Activated CD4-positive, CD25-positive, alpha-beta regulatory T cell treated with anti-CD3 and anti-CD28 coated beads, Interleukin-2, amount 50 U/mL, for 24 hours (primary cell): Measurements from ENCODE around the gene DNAL4.
A peak's percentile ranks its signal among the peaks of the same experiment; 100 is the strongest.

ENCODE experiments used
- ATAC-seq, 2 donors: fragments of 150-1000 bp; cut with Tn5 transposase; one replicate each; pipeline ENCODE4 v1.10.0; 2021; ENCODE audit warnings: mild to moderate bottlenecking in 1 of 2, moderate library complexity in 1 of 2

The DNAL4 gene

GRCh38 chr22:38793721-38794466, at the start of gene DNAL4:
DNAL4 (minus strand) TSS chr22:38794143; CDS start chr22:38782731, 11,412 bp downstream.
- ATAC-seq, result peak; percentile 97 to 98

- ATAC-seq, result peak; percentile 78 to 82
These were observed 49.3 kb upstream of the DNAL4 start for GRCh38 chr22:38843201-38843656.

GRCh38 chr22:38842512-38843200, 48.7 kb upstream of the DNAL4 start:
- no peak for ATAC-seq

GRCh38 chr22:38841635-38842034, 47.7 kb upstream of the DNAL4 start:
- no peak for ATAC-seq

GRCh38 chr22:38841211-38841610, 47.3 kb upstream of the DNAL4 start:
- ATAC-seq, result no peak

GRCh38 chr22:38840129-38840528, 46.2 kb upstream of the DNAL4 start:
- ATAC-seq, result no peak

- ATAC-seq, result no peak
These were observed 45.7 kb upstream of the DNAL4 start for GRCh38 chr22:38839686-38840085.

GRCh38 chr22:38837414-38837928, 43.5 kb upstream of the DNAL4 start:
- no peak for ATAC-seq

GRCh38 chr22:38835888-38836301, 42.0 kb upstream of the DNAL4 start:
- no peak for ATAC-seq

GRCh38 chr22:38834991-38835390, 41.0 kb upstream of the DNAL4 start:
- ATAC-seq, result no peak

- ATAC-seq, result no peak
These were observed 40.4 kb upstream of the DNAL4 start for GRCh38 chr22:38834215-38834953.

GRCh38 chr22:38833061-38833460, 39.1 kb upstream of the DNAL4 start:
- ATAC-seq, result no peak

GRCh38 chr22:38832005-38832978, 38.3 kb upstream of the DNAL4 start:
- no peak for ATAC-seq

- no peak for ATAC-seq
These were observed 37.4 kb upstream of the DNAL4 start for GRCh38 chr22:38831166-38831945.

GRCh38 chr22:38830845-38831108, 36.8 kb upstream of the DNAL4 start:
- ATAC-seq, result no peak

- ATAC-seq, result no peak
These were observed 36.3 kb upstream of the DNAL4 start for GRCh38 chr22:38830026-38830844.

GRCh38 chr22:38829485-38829884, 35.5 kb upstream of the DNAL4 start:
- no peak for ATAC-seq

- ATAC-seq, result no peak
These were observed 34.8 kb upstream of the DNAL4 start for GRCh38 chr22:38828616-38829205.

GRCh38 chr22:38828191-38828590, 34.2 kb upstream of the DNAL4 start:
- ATAC-seq, result no peak

- ATAC-seq, result no peak
These were observed 33.6 kb upstream of the DNAL4 start for GRCh38 chr22:38827510-38827909.
